GM18909 (cell line): ENCODE data around the gene DNLZ.
"Not testable (repeated sequence)": the region's sequence is repeated elsewhere in the genome, so short reads cannot be mapped to it uniquely, and the experiment has no call there.

Source experiments
- ATAC-seq: cut with Tn5 transposase; IDR thresholded peaks from one replicate; pipeline ENCODE4 v1.9.1; 2021; ENCODE audit warnings: mild to moderate bottlenecking; ENCODE audit not compliant: unreplicated experiment, poor library complexity

The DNLZ gene

GRCh38 chr9:136324501-136325300 is 38.8 kb downstream of the DNLZ start:
- no peak for ATAC-seq

GRCh38 chr9:136323371-136323789 is 40.2 kb downstream of the DNLZ start:
- ATAC-seq = no peak

GRCh38 chr9:136322756-136323330 is 40.7 kb downstream of the DNLZ start:
- no peak for ATAC-seq

- no peak for ATAC-seq
These were observed 42.0 kb downstream of the DNLZ start for GRCh38 chr9:136321561-136321960.

- not testable (repeated sequence) for ATAC-seq
These were observed 42.6 kb downstream of the DNLZ start for GRCh38 chr9:136320972-136321371.

- ATAC-seq = not testable (repeated sequence)
These were observed 43.6 kb downstream of the DNLZ start for GRCh38 chr9:136319955-136320354.

- ATAC-seq = not testable (repeated sequence)
These were observed 44.3 kb downstream of the DNLZ start for GRCh38 chr9:136319244-136319643.

GRCh38 chr9:136318776-136319241 is 44.7 kb downstream of the DNLZ start:
- ATAC-seq = no peak

GRCh38 chr9:136318111-136318775 is 45.3 kb downstream of the DNLZ start:
- no peak for ATAC-seq

GRCh38 chr9:136317695-136318094 is 45.8 kb downstream of the DNLZ start:
- no peak for ATAC-seq

- ATAC-seq = no peak
These were observed 46.5 kb downstream of the DNLZ start for GRCh38 chr9:136316896-136317676.

- no peak for ATAC-seq
These were observed 47.2 kb downstream of the DNLZ start for GRCh38 chr9:136316271-136316751.

- no peak for ATAC-seq
These were observed 48.6 kb downstream of the DNLZ start for GRCh38 chr9:136314944-136315343.

- ATAC-seq = no peak
These were observed 49.5 kb downstream of the DNLZ start for GRCh38 chr9:136314056-136314416.

GRCh38 chr9:136313111-136314055 is 50.2 kb downstream of the DNLZ start:
- ATAC-seq = no peak

GRCh38 chr9:136312436-136312835 is 51.1 kb downstream of the DNLZ start:
- ATAC-seq = no peak

GRCh38 chr9:136312009-136312375 is 51.6 kb downstream of the DNLZ start:
- no peak for ATAC-seq

GRCh38 chr9:136311051-136312008 is 52.2 kb downstream of the DNLZ start:
- no peak for ATAC-seq
